Central memory CD4-positive, alpha-beta T cell (primary cell): Measurements from ENCODE around the gene DYRK1A.
A peak's percentile ranks its signal among the peaks of the same experiment; 100 is the strongest.

Experiments used
- DNase-seq: peaks from one replicate; pipeline ENCODE4 v3.0.0; 2022

The DYRK1A gene

GRCh38 chr21:37553078-37553481 lies 186.5 kb downstream of the DYRK1A start:
- no peak for DNase-seq

GRCh38 chr21:37554661-37555379 lies 188.2 kb downstream of the DYRK1A start:
- no peak for DNase-seq

GRCh38 chr21:37555672-37556261 lies 189.2 kb downstream of the DYRK1A start:
- DNase-seq: no peak

GRCh38 chr21:37557261-37557950 lies 190.8 kb downstream of the DYRK1A start:
- no peak for DNase-seq

- no peak for DNase-seq
Observed at GRCh38 chr21:37558676-37559211, 192.2 kb downstream of the DYRK1A start.

- no peak for DNase-seq
Observed at GRCh38 chr21:37560385-37560784, 193.8 kb downstream of the DYRK1A start.

GRCh38 chr21:37561506-37561905 lies 194.9 kb downstream of the DYRK1A start:
- no peak for DNase-seq

GRCh38 chr21:37561941-37562919 lies 195.7 kb downstream of the DYRK1A start:
- DNase-seq: no peak

GRCh38 chr21:37562920-37563640 lies 196.5 kb downstream of the DYRK1A start:
- no peak for DNase-seq

- DNase-seq: peak; percentile 93
Observed at GRCh38 chr21:37563641-37564340, 197.2 kb downstream of the DYRK1A start.

GRCh38 chr21:37564341-37564923 lies 197.9 kb downstream of the DYRK1A start:
- peak; percentile 84 for DNase-seq

- no peak for DNase-seq
Observed at GRCh38 chr21:37564924-37565529, 198.5 kb downstream of the DYRK1A start.

GRCh38 chr21:37565530-37566223 lies 199.1 kb downstream of the DYRK1A start:
- DNase-seq: no peak

- DNase-seq: no peak
Observed at GRCh38 chr21:37566790-37567615, 200.4 kb downstream of the DYRK1A start.

GRCh38 chr21:37568415-37568814 lies 201.8 kb downstream of the DYRK1A start:
- no peak for DNase-seq

GRCh38 chr21:37568916-37569315 lies 202.3 kb downstream of the DYRK1A start:
- DNase-seq: no peak

GRCh38 chr21:37571442-37571841 lies 204.9 kb downstream of the DYRK1A start:
- no peak for DNase-seq

GRCh38 chr21:37574316-37574715 lies 207.7 kb downstream of the DYRK1A start:
- no peak for DNase-seq

- no peak for DNase-seq
Observed at GRCh38 chr21:37574751-37575150, 208.2 kb downstream of the DYRK1A start.
